ENCODE results near the gene PRR13. TPM values are rescaled to one million over a fixed set of nuclear protein-coding genes. Genes with fewer than 3 reads are reported as not detected.

PRR13 gene
- total RNA-seq, 1 donor from 2014 or later, result 190 TPM

DNA sequence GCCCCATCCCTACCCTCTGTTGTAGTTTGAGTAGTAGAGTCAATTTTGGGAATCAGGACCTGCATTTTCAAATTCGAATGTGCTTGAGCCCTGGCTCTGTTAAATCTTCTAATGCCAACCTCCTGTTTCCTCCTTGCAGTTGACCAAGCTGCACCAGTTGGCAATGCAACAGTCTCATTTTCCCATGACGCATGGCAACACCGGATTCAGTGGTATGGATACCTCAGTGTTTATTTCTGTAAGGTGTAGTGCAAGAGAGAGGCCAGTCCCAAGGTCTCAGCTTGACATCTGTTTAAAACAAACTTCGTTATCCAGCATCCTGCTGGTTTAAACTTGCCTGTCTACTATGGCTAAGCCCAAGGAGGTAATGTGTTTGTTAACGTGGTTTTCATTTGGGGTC, 25.5 kb downstream of the PRR13 start:
- no peak overlapping the region for H3K4me3 ChIP-seq (ENCODE audit: insufficient read depth, low read depth, low read length)
- H3K9me3 ChIP-seq (ENCODE audit: insufficient read depth, low read depth, low read length), result no peaks in the 10 kb centered on the region
- peaks cover 95% of the 10 kb centered on the region for H4K20me1 ChIP-seq (ENCODE audit: insufficient read depth, low read length)
- Mint-ChIP-seq H3K27me3 (ENCODE audit: low read depth, unreplicated experiment) (no peaks in the 10 kb centered on the region), H3K36me3 (ENCODE audit: low read depth, unreplicated experiment) (peaks cover 38% of the 10 kb centered on the region), H3K4me1 (ENCODE audit: low read depth, unreplicated experiment) (peaks cover 43% of the 10 kb centered on the region), H3K9me3 (ENCODE audit: unreplicated experiment) (no peaks in the 10 kb centered on the region), H3K4me3 (ENCODE audit: unreplicated experiment) (peak overlapping the region; percentile 51), H3K27ac (ENCODE audit: unreplicated experiment) (peak overlapping the region; percentile 62)
- no peak overlapping the region for H3K4me2 ChIP-seq (ENCODE audit: low read length)
- peak overlapping the region; percentile 2 for H3K9ac ChIP-seq (ENCODE audit: low read length)
- FAIRE-seq (no peak), DNase-seq (ENCODE audit: low read depth) (no peak)
- H3K27me3 ChIP-seq (ENCODE audit: insufficient read depth, low read length), result no peaks in the 10 kb centered on the region
- H3K79me2 ChIP-seq (ENCODE audit: insufficient read depth, low read length), result peaks cover 94% of the 10 kb centered on the region
- H3K27ac ChIP-seq (ENCODE audit: low read depth, low read length), result no peak overlapping the region
- no peaks in the 10 kb centered on the region for H3K4me1 ChIP-seq (ENCODE audit: insufficient read depth, low read length)
- peaks cover 89% of the 10 kb centered on the region for H3K36me3 ChIP-seq (ENCODE audit: insufficient read depth, low read length)
- H2AFZ ChIP-seq (ENCODE audit: low read depth, low read length), result no peak overlapping the region
- TF ChIP-seq, protein P1, sequence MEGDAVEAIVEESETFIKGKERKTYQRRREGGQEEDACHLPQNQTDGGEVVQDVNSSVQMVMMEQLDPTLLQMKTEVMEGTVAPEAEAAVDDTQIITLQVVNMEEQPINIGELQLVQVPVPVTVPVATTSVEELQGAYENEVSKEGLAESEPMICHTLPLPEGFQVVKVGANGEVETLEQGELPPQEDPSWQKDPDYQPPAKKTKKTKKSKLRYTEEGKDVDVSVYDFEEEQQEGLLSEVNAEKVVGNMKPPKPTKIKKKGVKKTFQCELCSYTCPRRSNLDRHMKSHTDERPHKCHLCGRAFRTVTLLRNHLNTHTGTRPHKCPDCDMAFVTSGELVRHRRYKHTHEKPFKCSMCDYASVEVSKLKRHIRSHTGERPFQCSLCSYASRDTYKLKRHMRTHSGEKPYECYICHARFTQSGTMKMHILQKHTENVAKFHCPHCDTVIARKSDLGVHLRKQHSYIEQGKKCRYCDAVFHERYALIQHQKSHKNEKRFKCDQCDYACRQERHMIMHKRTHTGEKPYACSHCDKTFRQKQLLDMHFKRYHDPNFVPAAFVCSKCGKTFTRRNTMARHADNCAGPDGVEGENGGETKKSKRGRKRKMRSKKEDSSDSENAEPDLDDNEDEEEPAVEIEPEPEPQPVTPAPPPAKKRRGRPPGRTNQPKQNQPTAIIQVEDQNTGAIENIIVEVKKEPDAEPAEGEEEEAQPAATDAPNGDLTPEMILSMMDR (IDR thresholded peaks at IDR 0.05; ENCODE audit: insufficient read depth, low read depth, low read length), result no peak
- no peak for TF ChIP-seq EZH2 (IDR thresholded peaks at IDR 0.05; ENCODE audit: insufficient read depth, low read length)

DNA sequence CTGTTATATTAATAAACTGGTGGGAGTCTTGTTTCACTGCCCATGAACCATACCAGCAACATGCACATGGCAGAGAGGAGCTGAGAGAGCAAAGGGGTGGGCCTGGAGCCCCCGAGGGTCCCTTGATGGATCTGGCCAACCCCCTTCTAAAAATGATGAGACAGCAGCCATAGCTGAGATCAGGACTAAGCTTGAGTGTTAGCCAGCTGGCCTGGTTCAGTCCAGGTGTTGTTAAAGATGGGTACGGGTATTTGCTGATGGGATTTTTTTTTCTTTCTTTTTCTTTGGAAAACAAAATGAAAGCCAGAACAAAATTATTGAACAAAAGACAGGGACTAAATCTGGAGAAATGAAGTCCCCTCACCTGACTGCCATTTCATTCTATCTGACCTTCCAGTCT, 26.3 kb downstream of the PRR13 start:
- Histone ChIP-seq H3K4me3 (ENCODE audit: insufficient read depth, low read depth, low read length) (no peak overlapping the region), H3K27ac (ENCODE audit: low read depth, low read length) (no peak overlapping the region), H3K36me3 (ENCODE audit: insufficient read depth, low read length) (peaks cover 89% of the 10 kb centered on the region), H3K4me1 (ENCODE audit: insufficient read depth, low read length) (peaks cover 3% of the 10 kb centered on the region), H3K79me2 (ENCODE audit: insufficient read depth, low read length) (peaks cover 94% of the 10 kb centered on the region), H4K20me1 (ENCODE audit: insufficient read depth, low read length) (peaks cover 95% of the 10 kb centered on the region), H3K9ac (ENCODE audit: low read length) (no peak overlapping the region), H3K4me2 (ENCODE audit: low read length) (no peak overlapping the region), H3K9me3 (ENCODE audit: insufficient read depth, low read depth, low read length) (no peaks in the 10 kb centered on the region), H2AFZ (ENCODE audit: low read depth, low read length) (no peak overlapping the region), H3K27me3 (ENCODE audit: insufficient read depth, low read length) (no peaks in the 10 kb centered on the region)
- Mint-ChIP-seq H3K27me3 (ENCODE audit: low read depth, unreplicated experiment) (no peaks in the 10 kb centered on the region), H3K4me1 (ENCODE audit: low read depth, unreplicated experiment) (peaks cover 41% of the 10 kb centered on the region), H3K27ac (ENCODE audit: unreplicated experiment) (no peak overlapping the region), H3K36me3 (ENCODE audit: low read depth, unreplicated experiment) (peaks cover 35% of the 10 kb centered on the region), H3K9me3 (ENCODE audit: unreplicated experiment) (no peaks in the 10 kb centered on the region), H3K4me3 (ENCODE audit: unreplicated experiment) (peak overlapping the region; percentile 8)
- no peak for TF ChIP-seq EZH2 (IDR thresholded peaks at IDR 0.05; ENCODE audit: insufficient read depth, low read length)
- TF ChIP-seq, protein P1 (IDR thresholded peaks at IDR 0.05; ENCODE audit: insufficient read depth, low read depth, low read length), result no peak
- DNase-seq (ENCODE audit: low read depth) (no peak), FAIRE-seq (no peak)

DNA sequence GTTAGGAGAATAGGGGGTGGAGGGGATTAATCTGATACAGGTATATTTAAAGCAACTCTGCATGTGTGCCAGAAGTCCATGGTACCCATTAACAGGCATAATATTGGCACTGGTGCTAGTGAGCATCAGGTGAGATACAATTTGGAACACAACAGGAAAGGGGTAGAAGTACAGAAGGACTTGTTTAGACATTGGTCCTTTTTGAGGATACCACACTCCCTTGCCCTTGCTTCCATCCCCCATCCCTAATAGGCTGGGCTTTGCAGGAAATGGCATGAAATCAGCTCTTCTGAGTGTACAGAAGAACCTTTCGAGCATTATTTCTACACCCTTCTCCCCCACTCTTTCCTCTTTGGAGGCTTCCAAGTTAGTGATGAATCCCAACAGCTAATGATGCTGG, 26.7 kb downstream of the PRR13 start:
- TF ChIP-seq, protein P1 (IDR thresholded peaks at IDR 0.05; ENCODE audit: insufficient read depth, low read depth, low read length), result no peak
- TF ChIP-seq EZH2 (IDR thresholded peaks at IDR 0.05; ENCODE audit: insufficient read depth, low read length), result no peak
- no peaks in the 10 kb centered on the region for H3K9me3 Mint-ChIP-seq (ENCODE audit: unreplicated experiment)
- Histone ChIP-seq H4K20me1 (ENCODE audit: insufficient read depth, low read length) (peaks cover 95% of the 10 kb centered on the region), H3K9me3 (ENCODE audit: insufficient read depth, low read depth, low read length) (no peaks in the 10 kb centered on the region), H3K27ac (ENCODE audit: low read depth, low read length) (no peak overlapping the region), H3K36me3 (ENCODE audit: insufficient read depth, low read length) (peaks cover 88% of the 10 kb centered on the region), H3K4me2 (ENCODE audit: low read length) (no peak overlapping the region), H3K27me3 (ENCODE audit: insufficient read depth, low read length) (no peaks in the 10 kb centered on the region), H3K9ac (ENCODE audit: low read length) (no peak overlapping the region), H3K4me3 (ENCODE audit: insufficient read depth, low read depth, low read length) (no peak overlapping the region), H3K4me1 (ENCODE audit: insufficient read depth, low read length) (peaks cover 3% of the 10 kb centered on the region), H2AFZ (ENCODE audit: low read depth, low read length) (no peak overlapping the region), H3K79me2 (ENCODE audit: insufficient read depth, low read length) (peaks cover 94% of the 10 kb centered on the region)
- H3K36me3 Mint-ChIP-seq (ENCODE audit: low read depth, unreplicated experiment), result peaks cover 35% of the 10 kb centered on the region
- FAIRE-seq (no peak), DNase-seq (ENCODE audit: low read depth) (no peak)
- H3K27ac Mint-ChIP-seq (ENCODE audit: unreplicated experiment), result no peak overlapping the region
- H3K27me3 Mint-ChIP-seq (ENCODE audit: low read depth, unreplicated experiment), result no peaks in the 10 kb centered on the region
- H3K4me3 Mint-ChIP-seq (ENCODE audit: unreplicated experiment), result peak overlapping the region; percentile 2
- peaks cover 41% of the 10 kb centered on the region for H3K4me1 Mint-ChIP-seq (ENCODE audit: low read depth, unreplicated experiment)

Data from astrocyte (in vitro differentiated cells and primary cell).